Measurements from ENCODE around the gene EYA3.

EYA3 gene

DNA sequence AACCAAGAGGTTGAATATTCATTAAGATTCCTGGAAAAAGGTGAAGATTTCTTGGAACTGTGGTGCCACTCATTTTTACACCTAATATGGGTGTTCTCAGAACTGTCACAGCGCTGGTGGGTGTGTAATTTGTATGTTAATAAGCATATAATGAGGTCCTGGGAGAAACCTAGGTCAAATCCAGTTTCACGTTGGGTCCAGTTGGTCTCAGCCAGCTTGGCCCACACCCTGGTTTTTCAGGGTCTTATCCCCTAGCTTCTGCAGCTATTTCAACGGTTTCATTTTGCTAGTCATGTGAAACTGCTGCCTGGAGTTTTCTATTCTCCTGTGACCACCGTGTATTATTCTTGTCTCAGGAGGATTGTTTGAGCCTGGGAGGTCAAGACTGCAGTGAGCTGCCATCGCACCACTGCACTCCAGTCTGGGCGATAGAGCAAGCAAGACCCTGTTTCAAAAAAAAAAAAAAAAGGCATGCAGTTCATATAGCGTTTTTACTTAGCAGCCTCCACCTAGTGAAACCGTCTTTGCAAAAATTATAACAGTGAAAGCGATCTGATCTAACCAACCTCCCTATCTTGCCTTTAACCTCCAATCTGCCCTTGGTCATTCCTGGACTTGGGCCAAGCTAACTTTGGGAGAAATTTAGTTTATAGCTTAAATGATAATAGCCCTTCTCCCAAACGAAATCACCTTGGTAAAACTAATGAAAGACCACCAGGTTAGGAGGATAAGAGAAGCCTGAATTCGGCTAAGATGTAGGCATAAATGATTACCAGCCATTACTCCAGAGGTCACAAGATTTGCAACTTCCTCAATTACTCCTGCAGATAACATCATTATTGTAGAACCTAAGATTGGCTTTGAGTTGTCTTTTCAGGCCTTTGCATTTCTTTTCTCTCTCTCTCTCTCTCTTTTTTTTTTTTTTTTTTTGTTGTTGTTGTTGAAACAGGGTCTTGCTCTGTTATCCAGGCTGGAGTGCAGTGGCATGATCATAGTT lies 44.1 kb upstream of the EYA3 start:
- TF ChIP-seq, protein P1, sequence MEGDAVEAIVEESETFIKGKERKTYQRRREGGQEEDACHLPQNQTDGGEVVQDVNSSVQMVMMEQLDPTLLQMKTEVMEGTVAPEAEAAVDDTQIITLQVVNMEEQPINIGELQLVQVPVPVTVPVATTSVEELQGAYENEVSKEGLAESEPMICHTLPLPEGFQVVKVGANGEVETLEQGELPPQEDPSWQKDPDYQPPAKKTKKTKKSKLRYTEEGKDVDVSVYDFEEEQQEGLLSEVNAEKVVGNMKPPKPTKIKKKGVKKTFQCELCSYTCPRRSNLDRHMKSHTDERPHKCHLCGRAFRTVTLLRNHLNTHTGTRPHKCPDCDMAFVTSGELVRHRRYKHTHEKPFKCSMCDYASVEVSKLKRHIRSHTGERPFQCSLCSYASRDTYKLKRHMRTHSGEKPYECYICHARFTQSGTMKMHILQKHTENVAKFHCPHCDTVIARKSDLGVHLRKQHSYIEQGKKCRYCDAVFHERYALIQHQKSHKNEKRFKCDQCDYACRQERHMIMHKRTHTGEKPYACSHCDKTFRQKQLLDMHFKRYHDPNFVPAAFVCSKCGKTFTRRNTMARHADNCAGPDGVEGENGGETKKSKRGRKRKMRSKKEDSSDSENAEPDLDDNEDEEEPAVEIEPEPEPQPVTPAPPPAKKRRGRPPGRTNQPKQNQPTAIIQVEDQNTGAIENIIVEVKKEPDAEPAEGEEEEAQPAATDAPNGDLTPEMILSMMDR (IDR thresholded peaks at IDR 0.05): no peak

DNA sequence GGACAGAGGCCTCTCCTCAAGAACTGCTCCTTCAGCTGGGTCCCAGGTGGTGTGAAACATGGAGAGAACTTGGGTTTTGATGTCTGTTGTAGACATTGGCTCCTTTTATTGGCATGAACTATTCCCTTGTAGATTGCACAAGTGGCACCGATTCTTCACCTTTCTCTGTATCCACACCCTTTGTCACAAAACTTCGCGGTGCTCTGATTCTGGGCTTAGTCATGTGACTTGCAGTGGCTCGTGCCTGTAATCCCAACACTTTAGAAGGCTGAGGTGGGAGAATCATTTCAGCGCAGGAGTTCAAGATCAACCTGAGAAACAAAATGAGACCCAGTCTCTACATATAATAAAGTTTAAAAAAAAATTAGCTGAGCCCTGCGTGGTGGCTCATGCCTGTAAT lies 42.5 kb upstream of the EYA3 start:
- TF ChIP-seq, protein P1 (IDR thresholded peaks at IDR 0.05): no peak

DNA sequence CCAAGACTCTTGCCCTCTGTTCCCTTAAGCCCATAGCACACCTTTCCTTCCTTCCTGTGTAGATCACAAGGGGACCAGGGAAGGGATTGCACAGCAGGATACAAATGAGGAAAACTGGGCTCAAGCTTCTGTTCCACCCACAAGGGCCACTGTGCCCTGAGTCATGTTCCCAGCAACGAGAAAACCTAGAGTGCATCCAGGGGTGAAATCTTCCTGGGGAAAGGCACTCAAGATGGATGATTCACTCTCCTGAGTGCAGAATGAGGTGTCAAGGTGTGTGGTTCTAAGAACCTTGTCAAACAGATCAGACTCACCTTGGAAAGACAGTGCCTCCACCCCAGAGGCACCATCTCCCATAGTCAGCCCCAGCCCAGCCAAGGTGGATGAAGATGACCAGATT lies 40.7 kb upstream of the EYA3 start:
- TF ChIP-seq, protein P1 (IDR thresholded peaks at IDR 0.05): no peak

DNA sequence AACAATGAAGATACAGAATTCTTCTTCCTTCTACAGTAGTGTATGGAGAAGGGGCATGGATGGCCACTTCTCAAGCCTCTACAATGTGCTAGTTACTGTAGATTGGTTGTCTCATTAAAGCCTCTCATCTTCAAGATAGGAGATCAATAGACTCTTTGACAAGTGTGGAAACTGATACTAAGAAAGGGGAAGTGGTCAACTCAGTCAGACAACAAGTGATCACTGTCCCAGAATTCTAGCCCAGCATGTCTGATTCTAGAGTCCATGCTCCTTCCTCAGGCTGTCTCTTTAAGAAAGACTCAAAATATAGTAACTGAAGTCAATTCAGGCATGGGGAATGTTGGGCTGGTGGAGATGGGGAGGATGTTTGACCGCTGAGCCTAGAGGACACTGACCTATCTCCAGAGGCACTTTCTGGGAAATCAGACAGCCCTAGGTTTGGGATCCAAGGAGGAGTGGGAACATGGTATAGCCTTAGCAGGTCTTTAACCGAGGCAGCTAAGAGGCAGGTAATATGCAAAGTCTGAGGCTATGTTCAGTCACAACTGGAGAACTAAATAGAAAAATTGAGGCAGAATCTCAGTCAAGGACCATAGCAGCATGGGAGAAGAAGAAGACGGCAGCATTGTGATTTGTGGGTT lies 39.3 kb upstream of the EYA3 start:
- TF ChIP-seq, protein P1 (IDR thresholded peaks at IDR 0.05): no peak

DNA sequence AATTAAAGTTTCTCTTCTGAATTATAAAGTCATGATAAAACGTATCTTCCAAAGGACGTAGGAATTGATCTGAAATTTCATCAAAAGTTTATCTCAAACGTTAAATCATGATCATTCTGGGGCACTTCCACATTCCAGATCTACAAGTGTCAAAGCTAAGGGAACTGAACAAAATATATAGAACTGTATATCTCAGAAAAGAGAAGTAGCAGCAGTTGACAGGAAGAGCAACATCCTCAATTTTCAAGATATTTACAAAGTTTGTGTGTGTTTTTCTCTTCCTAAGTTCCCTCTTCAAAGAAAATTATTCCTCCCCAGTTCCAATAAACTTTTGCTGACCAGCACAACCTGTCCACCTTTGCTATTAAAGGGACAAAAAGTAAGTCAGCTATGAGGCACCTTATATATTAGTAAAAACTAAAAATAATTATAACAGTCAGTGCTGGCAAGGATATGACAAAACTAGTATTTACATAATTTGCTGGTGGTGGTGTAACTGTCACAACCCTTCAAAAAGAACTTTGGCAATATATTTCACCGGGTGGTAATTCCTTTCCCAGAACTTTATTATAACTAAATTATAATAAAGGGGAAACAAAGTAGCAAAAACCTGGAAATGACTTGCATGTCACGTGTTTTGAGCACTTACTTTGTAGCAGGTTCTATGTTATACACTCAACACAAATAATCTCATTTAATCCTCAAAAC lies 38.5 kb upstream of the EYA3 start:
- TF ChIP-seq, protein P1 (IDR thresholded peaks at IDR 0.05): no peak

DNA sequence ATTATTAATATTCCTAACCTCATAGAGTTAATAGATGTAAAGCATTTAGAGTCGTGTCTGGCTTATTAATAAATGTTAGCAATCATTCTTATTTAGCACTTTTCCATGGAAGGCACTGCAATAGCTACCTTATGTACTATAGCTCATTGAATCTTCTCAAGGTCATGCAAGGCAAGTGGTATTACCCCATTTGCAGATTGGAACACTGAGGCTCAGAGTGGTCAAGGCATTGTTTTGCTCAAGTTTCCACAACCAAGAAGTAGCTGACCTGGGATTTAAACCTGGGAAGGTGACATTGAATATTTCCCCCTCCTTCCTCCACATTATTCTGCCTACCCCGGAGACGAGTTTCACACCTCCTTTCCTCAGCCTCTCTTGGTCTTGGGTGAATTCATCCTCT lies 37.8 kb upstream of the EYA3 start:
- TF ChIP-seq, protein P1 (IDR thresholded peaks at IDR 0.05): no peak

DNA sequence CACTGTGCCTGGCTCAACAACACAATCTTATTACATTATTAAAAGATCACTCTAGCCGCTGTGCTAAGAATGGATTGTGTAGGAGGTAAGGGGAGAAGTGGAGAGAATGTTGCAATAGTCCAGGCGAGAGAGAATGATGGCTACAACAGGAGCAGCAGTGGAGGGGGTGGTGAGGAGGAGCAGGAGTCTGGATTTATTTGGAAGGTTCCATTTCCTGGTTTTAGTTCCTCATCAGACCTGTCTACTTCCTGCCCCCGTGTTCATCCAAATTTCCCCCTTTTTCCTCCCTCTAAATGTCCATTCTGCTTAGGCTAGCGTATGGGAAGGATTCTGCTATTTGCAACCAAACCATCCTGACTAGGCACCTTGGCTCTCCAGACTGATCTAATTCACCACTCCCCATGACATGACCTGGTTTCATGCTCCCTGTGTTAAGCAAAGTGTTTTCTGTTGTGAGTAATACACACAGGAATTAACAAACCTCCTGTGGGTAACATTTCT lies 35.1 kb upstream of the EYA3 start:
- TF ChIP-seq, protein P1 (IDR thresholded peaks at IDR 0.05): no peak
